GM12872 (cell line): Measurements from ENCODE around the gene CFAP46.

Source experiments
- CTCF ChIP-seq: IDR thresholded peaks from 3 replicates; pipeline ENCODE4 v1.5.1; 2011; ENCODE audit warnings: low read depth, mild to moderate bottlenecking, low read length, moderate library complexity; ENCODE audit not compliant: insufficient read depth

CFAP46 gene

DNA sequence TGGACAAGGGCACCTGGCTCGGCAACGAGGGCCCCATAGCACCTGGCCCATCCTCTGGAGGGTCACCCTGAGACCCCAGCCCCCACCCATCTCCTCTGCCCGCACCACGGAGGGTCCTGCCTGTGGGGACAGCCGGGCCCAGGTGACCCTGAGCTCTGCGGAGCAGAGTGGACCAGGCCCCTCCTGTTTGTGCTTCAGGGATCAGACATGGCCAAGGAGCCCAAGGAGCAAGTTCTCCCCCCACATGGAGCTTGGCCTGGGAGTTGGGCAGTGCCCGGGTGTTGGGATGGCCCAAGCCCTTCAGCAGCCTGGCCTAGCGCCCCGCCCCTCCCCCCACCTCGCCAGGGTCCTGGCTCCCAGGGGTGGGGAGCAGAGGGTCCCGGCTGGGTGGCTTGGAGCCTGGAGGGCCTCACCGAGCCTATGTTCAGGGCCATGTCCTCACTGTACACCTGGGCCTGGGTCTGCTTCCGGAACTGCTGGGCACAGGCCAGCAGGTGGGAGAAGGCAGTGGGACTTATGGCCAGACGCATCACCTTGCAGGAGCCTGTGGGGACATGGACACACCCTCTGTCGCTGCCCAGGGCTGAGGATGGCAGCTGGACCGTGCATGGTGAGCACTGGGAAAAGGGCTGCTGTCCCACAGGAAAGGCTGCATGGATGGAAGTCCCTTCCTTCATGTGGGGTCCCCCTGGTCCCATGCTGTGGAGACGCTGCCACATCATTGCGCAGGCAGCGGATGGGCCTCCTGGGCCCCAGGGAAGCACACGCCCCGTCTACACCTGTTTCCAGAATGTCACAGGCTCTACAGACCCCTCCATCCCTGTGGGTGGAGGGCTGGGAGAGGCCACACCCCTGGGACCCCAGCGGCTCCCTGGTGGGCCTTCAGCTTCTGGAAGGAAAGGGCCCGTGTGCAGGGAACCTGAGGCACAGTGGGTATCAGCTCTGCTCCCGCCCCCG is 107.2 kb downstream of the CFAP46 start:
- TF ChIP-seq CTCF: no peak

DNA sequence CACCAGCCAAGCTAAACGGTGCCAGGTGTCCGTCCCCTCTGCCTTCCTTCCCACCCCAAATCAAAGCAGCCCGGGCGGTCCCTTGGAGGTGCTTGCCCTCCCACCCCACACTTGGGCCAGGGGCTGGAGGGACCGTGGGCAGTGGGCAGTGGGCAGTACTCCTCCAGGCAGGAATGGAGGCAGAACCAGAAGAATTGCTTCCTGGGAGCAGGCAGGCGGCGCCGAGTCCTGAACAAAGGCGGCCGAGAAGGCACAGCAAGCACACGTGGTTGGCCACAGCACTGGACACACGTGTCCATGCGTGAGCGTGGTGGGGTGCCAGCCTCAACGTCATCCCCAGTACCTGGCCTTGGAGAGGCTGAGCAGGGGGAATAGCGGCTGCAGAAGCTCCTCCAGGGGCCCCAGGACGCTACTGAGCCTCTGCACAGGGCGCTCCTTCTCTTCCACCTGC is 108.0 kb downstream of the CFAP46 start:
- TF ChIP-seq CTCF: no peak

GRCh38 chr10:132833421-132834111 is 108.8 kb downstream of the CFAP46 start:
- no peak for TF ChIP-seq CTCF

DNA sequence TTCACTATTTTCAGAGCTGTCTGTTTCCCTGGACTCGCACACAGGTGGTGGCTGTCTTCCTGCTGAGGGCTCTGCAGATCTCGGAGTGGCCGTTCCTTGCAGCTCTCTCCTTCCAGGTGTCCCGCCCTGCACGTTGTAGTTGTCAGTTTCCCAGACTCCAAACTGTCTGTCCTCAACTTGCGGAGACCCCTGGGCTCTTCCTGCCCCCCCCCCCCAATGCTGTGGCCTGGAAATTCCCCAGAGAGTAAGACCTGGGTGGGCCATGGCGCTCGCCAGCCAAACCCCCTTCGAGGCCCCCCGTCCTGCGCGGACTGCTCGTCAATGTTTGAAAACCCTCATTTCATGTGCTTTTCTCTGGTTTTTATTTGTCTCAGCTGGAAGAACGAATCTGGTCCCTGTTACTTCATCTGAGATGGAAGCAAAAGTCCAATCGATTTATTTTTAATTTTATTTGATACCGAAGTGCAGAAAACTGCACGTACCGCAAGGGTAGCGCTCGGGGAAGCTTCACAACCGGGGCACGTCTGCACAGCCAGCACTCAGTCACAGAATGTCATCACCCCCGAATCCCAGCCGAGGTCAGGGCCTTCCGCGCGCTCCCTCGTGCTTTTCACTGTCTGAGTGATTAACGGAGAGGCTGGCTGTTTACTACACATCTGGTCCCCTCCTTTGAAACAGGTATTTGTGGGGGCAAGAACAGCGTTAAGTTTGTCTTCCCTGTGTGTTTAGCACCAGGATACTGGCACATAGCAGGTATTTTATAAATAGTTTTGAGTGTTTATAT is 110.0 kb downstream of the CFAP46 start:
- no peak for TF ChIP-seq CTCF

DNA sequence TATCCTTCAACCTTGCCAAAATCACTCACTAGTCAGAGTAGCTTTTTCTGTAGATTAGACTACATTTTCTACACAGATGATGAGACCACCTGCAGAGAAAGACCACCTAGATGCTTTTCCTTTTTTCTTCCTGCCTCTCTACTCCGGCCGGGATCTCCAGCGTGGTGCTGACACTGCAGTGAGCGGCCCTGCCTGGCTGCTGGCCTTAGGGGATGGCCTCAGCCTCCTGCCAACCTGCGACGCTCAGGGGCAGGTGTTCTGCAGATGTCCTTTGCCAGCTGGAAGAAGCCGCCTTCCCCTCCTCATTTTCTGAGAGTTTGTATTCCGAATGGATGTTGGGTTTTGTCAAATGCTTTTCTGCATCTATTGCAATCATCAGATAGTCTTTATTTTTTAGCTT is 113.0 kb downstream of the CFAP46 start:
- TF ChIP-seq CTCF: no peak

GRCh38 chr10:132828681-132829080 is 113.7 kb downstream of the CFAP46 start:
- no peak for TF ChIP-seq CTCF
